Ascending aorta (tissue), 2 donors: ENCODE measurements around the gene ABHD2. TPM values are rescaled to one million over a fixed set of nuclear protein-coding genes. Genes with fewer than 3 reads are reported as not detected.

Source experiments
- DNase-seq, 2 donors: peaks; one replicate each; pipeline ENCODE4 v3.0.0-alpha.2; 2019; ENCODE audit warnings: low spot score in 2 of 2
- H3K27ac ChIP-seq, 2 donors: fragments of 200-600 bp; sonication (generic); one replicate each; pipeline ENCODE4 v1.5.1; 2016 to 2017; ENCODE audit warnings: mild to moderate bottlenecking in 1 of 2
- H3K27me3 ChIP-seq: fragments of 200-600 bp; sonication (generic); one replicate; pipeline ENCODE4 v1.5.1; 2017
- H3K36me3 ChIP-seq, 2 donors: fragments of 200-600 bp; sonication (generic); one replicate each; pipeline ENCODE4 v1.5.1; 2016
- H3K4me1 ChIP-seq, 2 donors: fragments of 200-600 bp; sonication (generic); one replicate each; pipeline ENCODE4 v1.5.1; 2016 to 2017; ENCODE audit warnings: mild to moderate bottlenecking in 1 of 2
- H3K4me3 ChIP-seq, 2 donors: fragments of 200-600 bp; sonication (generic); one replicate each; pipeline ENCODE4 v1.5.1; 2016 to 2017; ENCODE audit warnings: mild to moderate bottlenecking in 1 of 2
- H3K9me3 ChIP-seq, 2 donors: fragments of 200-600 bp; sonication (generic); one replicate each; pipeline ENCODE4 v1.5.1; 2016
- intact Hi-C: fragments of 100-400 bp; cut with DNase I; formaldehyde crosslinking; loops from one replicate; pipeline ENCODE4 v1.15.1; 2023
- total RNA-seq: library from RNA; depleted of rRNA; stranded (reverse); fragments of >200 nt; gene quantifications from one replicate; pipeline ENCODE4 v1.1.0, GENCODE V29; 2016
- TF ChIP-seq, protein P1 (sequence below), 3 experiments: fragments of 200-600 bp in 2 of 3; fragments of 450-650 bp in 1 of 3; sonication (generic) in 2 of 3; IDR thresholded peaks; one replicate each; pipeline ENCODE4 v1.5.1; 2016 to 2019; ENCODE audit warnings: antibody characterized with exemption in 3 of 3, mild to moderate bottlenecking in 1 of 3, moderate library complexity in 1 of 3

The ABHD2 gene
- total RNA-seq, 1 donor from 2014 or later, result 228 TPM

DNA sequence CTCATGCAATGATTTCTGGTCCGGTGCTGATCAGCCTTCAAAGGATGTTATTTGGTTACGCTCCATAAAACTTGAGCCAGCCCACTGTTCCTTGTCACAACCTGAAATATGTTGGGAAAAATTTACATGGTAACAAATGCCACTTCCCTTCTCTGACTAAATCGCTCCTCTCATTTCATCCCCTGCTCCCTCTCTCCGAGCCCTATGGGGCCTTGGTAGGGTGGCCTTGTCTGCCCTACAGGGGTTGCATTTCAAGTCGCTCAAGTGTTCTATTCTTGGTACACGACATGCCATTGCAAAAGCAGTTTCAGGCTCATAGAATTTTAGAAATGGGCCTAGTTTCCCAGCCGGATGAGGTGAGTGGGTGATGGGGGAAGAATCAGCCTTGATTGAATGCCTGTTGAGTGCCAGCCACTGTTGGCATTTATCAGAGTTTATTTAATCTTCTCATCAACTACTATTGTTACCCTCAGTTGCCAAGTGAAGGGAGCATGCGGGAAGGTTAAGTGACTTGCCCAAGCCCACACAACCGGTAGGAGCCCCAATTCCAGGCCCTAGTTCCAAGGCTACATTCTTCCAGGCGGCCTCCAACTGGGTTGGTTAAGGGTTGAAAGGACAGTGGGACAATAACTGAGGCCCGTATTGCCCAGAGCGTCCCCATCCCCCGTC lies 961 bp upstream of the ABHD2 start:
- H3K27ac ChIP-seq, result peak overlapping the region; percentile 96 to 98
- no peaks in the 10 kb centered on the region for H3K9me3 ChIP-seq
- DNase-seq, result peak in 1 of 2 donors; percentile 35
- peaks cover 6 to 21% of the 10 kb centered on the region in 2 donors for H3K4me1 ChIP-seq
- H3K36me3 ChIP-seq, result no peaks in the 10 kb centered on the region
- TF ChIP-seq, protein P1, sequence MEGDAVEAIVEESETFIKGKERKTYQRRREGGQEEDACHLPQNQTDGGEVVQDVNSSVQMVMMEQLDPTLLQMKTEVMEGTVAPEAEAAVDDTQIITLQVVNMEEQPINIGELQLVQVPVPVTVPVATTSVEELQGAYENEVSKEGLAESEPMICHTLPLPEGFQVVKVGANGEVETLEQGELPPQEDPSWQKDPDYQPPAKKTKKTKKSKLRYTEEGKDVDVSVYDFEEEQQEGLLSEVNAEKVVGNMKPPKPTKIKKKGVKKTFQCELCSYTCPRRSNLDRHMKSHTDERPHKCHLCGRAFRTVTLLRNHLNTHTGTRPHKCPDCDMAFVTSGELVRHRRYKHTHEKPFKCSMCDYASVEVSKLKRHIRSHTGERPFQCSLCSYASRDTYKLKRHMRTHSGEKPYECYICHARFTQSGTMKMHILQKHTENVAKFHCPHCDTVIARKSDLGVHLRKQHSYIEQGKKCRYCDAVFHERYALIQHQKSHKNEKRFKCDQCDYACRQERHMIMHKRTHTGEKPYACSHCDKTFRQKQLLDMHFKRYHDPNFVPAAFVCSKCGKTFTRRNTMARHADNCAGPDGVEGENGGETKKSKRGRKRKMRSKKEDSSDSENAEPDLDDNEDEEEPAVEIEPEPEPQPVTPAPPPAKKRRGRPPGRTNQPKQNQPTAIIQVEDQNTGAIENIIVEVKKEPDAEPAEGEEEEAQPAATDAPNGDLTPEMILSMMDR (IDR thresholded peaks at IDR 0.05), result no peak
- intact Hi-C loops, result loop anchor here (1.0 to 5.0 kb wide), 4 partner anchors 30 to 80 kb away; no protein-coding TSS in a partner anchor
- H3K4me3 ChIP-seq, result peak overlapping the region; percentile 41 to 56
- H3K27me3 ChIP-seq, result no peaks in the 10 kb centered on the region

DNA sequence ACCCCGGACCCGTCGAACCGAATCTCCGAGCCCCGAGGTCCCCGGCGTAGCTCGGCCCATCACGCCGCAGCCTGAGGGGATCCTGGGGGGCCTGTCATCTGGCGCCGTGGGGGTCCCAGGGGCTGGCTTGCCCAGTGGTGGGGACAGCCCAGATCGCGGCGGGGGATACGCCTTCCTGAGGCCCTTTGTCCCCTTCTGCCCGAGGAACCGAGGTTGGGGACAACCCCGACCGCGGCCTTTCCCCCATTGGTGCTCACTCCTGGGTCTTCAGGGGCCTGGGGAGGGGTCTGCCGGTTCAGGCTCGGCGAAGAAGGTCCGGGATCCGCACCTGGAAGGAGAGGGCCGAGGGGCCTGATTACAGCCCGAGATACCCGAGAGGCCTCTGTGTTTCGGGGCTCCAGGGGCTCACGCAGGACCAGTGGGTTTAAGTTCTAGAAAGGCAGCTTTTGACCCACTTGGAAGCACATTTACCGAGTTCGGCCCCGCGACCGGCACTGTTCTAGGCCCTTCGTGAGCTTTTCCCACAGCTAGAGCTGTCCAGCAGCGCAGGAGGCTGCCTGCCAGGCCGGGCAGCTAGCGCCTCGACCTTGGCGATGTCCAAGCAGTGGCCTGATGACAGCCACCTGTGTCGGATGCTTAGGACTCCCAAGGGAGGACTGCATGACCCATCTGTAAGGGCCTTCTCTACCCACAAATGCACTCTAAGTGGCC lies 504 bp downstream of the ABHD2 start:
- Histone ChIP-seq H3K27me3 (no peaks in the 10 kb centered on the region), H3K4me3 (peak overlapping the region; percentile 79 to 83), H3K9me3 (no peaks in the 10 kb centered on the region), H3K36me3 (peaks cover 1 to 3% of the 10 kb centered on the region in 2 donors), H3K27ac (peak overlapping the region; percentile 96 to 98), H3K4me1 (peaks cover 10 to 33% of the 10 kb centered on the region in 2 donors)
- intact Hi-C loops, result loop anchor here (2.0 to 5.0 kb wide), 3 partner anchors 48 to 176 kb away; partner anchors contain the start of gene MFGE8
- peak in 1 of 2 donors; percentile 76 for DNase-seq
- TF ChIP-seq, protein P1 (IDR thresholded peaks at IDR 0.05), result no peak

DNA sequence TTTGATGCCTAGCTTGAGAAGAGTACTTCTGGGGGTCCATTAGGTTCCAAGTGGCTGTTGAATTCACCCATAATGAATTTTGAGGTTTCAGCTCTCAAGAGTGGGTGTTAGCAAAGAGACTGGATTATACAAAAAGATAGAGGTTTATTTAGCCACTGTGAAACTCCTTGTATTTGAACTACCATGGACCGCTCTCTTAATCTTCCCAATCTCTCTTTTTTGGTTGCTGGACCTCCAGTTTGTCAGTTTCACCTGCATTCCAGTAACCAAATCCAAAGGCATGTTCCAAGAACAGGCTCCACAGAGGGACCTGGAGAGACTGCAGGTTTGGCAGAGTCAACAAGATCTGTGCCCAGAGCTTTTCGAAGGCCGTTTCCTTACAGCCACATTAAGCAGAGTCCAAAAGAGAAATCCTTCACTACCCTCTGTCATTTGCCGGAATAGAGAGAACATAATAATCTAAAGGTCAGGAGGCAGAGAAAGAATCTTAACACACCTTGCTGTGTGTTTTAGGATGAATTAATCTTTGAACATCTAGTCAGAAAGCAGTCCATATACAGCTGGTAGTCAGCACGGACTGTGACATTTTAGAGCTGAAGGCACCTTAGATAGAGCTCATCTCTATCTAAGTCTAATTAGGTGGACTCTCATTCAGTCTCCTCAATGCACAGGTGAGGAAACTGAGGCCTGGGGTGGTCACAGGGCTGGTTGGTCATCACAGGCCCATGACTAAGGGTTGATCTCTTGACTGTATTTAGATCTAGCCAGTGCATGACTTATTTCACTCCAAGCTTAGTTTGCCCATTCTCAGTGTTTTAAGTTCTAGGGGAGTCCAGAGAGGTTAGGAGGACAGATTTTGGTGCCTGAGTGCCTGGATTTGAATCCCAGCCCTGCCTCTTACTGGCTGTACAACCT lies 1.3 kb downstream of the ABHD2 start:
- Histone ChIP-seq H3K27me3 (no peaks in the 10 kb centered on the region), H3K36me3 (peaks cover 3 to 9% of the 10 kb centered on the region in 2 donors), H3K4me1 (peaks cover 10 to 41% of the 10 kb centered on the region in 2 donors), H3K9me3 (no peaks in the 10 kb centered on the region), H3K27ac (peak overlapping the region; percentile 96 to 98), H3K4me3 (peak overlapping the region; percentile 79 to 83)
- peak in 1 of 2 donors; percentile 65 for DNase-seq
- TF ChIP-seq, protein P1 (IDR thresholded peaks at IDR 0.05), result no peak
- intact Hi-C loops, result loop anchor here (1.0 to 5.0 kb wide), 4 partner anchors 12 to 177 kb away; partner anchors contain the start of gene MFGE8

GRCh38 chr15:89090791-89091626 lies 2.8 kb downstream of the ABHD2 start:
- Histone ChIP-seq H3K4me3 (peak overlapping the region; percentile 79 to 83), H3K9me3 (no peaks in the 10 kb centered on the region), H3K4me1 (peaks cover 13 to 52% of the 10 kb centered on the region in 2 donors), H3K36me3 (peaks cover 3 to 14% of the 10 kb centered on the region in 2 donors), H3K27me3 (no peaks in the 10 kb centered on the region), H3K27ac (peak overlapping the region; percentile 96 to 98)
- intact Hi-C loops, result loop anchor here (1.0 kb wide), 1 partner anchor 10 kb away; no protein-coding TSS in a partner anchor
- TF ChIP-seq, protein P1 (IDR thresholded peaks at IDR 0.05), result peak in 1 of 3 experiments; percentile 19
- DNase-seq, result peak; percentile 78 to 92
